NCI-H2029 (cell line): Measurements from ENCODE around the gene CTIF.

Experiments used
- DNase-seq: peaks from one replicate; lab custom pipeline; 2025; lab: John Stamatoyannopoulos, UW

Gene CTIF

DNA sequence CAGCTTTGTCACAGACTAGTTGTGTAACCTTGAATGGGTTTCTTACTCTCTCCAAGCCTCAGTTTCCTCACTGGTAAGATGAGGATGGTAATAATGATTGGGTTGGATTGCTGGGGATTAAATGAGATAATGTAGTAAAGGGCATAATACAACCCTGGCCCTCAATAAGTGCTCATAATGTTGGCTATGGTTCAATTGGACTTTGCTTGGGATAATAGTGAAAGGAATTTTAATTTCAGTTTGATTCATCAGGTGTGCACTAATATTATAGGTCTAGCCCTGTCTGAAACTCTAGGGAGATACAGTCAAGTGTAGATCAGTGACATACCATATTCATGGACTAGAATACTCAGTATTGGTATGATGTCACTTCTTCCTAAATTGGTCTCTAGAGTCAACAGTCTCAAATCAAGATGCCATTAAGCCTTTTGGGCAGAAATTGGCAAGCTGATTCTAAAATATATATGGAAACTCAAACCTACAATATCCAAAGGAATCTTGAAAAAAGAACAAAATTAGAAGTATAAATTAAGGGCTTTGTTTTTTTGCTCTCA is 250.5 kb downstream of the CTIF start:
- no peak for DNase-seq

DNA sequence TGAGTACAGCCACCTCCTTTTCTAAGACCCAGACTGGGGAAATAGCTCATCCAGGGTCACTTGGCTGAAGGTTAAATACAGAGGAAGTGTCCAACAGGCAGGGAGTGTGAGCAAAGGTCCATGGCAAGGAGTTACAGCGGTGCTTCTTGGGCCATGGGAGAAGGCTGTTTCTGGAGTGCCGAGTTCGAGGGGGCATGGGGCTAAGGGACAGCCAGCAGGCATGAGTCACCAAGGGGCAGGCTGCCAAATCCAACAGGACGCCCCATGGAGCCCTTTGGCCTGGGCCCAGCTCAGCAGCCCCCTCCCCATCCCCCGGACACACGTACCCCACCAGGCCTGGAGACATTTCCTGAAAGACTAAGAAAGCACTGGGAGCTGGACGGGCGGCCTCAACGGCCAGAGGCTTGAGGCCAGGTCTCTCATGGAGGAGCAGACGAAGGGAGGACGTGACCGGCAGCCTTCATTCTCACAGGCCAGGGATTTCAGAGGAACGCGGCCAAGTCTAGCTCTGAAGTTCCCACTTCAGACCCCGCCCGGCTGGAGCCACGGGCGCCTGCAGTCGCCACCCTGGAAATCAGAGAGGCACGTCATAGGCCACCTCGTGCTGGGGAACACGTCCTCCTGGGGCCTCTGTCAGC is 251.5 kb downstream of the CTIF start:
- DNase-seq, result no peak

GRCh38 chr18:48790869-48791635 is 252.2 kb downstream of the CTIF start:
- DNase-seq, result no peak

- DNase-seq, result no peak
These were observed 252.8 kb downstream of the CTIF start for GRCh38 chr18:48791636-48792105.

- no peak for DNase-seq
These were observed 253.3 kb downstream of the CTIF start for GRCh38 chr18:48792141-48792540.

- no peak for DNase-seq
These were observed 254.0 kb downstream of the CTIF start for GRCh38 chr18:48792611-48793380.

- no peak for DNase-seq
These were observed 255.6 kb downstream of the CTIF start for GRCh38 chr18:48794251-48794970.

DNA sequence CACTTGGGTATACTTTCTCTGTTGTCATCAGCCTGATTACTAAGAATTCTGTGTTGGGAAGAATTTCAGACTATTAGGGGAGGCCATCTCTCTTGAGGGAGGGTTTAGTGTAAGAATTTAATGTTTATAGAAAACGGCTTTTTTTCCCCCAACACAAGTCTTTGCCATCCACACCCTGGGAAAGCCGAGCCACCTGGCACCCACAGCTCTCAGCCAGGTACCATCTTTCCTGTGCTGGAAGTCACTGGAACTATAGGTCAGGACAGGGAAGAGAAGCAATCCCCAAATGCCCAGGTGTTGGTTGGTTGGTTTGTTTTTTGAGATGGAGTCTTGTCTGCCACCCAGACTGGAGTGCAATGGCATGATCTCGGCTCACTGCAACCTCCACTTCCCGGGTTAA is 256.9 kb downstream of the CTIF start:
- DNase-seq, result no peak

DNA sequence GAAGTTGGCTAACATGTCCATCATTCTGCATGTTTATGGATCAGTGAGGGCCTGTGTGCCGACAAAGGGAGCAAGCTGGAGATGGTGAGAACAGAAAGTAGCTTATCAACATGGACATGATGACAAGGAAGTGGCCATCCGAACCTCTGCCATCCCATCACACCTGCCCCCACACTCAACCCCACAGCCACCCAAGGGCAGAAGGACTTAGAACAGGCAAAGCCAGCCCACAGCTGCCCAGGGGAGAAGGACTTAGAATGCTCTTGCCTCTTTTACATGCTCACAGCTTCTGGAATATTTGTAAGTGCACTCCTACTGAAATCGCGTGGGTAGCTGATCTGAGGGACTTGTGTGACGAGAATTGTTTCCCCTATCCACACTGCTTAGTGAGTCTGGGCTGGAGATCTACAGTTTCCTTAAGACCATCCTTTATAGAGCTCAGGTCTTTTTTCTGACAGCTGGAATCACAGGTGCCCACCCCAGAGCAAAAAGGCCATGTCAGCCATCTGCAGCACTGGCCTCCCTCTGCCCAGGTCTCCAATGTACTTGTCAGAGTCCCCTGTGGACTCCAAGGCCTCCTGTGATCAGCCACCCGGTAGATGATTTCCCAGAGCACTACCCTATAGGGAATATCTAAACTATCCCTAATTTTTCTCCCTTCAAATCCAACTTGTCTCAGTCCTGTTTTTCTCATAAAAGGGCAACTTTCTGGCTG is 257.8 kb downstream of the CTIF start:
- no peak for DNase-seq

DNA sequence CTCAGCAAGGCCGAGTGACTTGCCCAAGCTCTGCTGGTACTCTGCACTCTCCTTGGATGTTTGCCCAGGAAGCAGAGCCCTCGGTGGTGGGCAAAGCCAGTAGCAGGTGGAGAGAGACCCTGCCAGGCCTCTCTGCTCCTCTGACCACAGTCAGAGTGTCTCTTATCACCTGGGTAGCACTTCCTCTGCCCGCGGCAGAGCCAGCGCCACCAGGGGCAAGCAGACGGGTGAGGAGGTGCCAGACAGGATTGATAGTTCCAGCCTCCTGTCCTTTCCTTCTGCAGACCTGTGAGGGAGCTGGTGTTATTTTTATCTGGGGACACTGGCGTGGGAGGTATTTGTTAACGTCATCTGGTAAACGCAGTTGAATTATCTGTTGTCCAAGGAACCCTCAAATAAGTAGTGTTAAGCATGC is 259.0 kb downstream of the CTIF start:
- DNase-seq, result peak; percentile 36

DNA sequence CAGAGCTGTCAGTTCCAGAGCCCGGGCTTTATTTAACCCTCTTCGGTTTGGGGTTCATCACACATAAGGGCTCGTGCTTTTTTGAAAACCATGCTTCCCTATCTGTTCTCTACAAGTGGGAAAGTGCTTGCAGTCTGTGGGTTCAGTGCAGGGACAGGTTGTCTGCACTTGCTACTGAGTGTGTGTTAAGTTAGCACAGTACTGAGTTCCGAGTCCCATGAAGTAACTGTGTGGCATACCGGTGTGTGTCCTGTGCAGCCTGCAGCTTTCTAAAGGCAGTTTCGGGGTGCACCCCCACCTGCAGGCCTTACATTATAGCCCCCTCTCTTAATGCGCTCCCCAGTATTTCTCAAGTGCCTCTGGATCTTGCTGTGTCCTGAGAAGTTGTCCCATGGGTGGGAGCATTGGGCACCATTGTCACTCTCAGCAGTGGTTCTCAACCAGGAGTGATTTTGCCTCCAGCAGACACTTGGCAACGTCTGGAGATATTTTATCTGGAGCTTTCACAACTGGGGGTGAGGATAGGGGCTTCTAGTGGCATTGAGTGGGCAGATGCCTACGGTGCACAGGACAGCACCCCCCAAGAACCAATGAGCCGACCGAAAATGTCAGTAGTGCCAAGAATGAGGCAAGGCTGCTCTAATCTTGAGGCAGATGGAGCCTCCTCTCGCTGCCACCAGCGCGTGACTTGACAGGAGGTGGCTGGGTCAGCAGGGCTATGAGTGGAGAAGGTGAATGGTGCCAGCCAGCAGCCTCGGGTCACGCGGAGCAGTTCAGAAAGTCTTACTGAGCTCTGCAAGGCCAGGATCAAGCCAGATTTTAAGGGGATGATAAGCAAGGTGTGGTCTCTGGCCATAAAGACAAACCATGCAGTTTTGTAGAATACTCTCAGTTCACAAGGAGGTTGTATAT is 259.8 kb downstream of the CTIF start:
- DNase-seq, result no peak

DNA sequence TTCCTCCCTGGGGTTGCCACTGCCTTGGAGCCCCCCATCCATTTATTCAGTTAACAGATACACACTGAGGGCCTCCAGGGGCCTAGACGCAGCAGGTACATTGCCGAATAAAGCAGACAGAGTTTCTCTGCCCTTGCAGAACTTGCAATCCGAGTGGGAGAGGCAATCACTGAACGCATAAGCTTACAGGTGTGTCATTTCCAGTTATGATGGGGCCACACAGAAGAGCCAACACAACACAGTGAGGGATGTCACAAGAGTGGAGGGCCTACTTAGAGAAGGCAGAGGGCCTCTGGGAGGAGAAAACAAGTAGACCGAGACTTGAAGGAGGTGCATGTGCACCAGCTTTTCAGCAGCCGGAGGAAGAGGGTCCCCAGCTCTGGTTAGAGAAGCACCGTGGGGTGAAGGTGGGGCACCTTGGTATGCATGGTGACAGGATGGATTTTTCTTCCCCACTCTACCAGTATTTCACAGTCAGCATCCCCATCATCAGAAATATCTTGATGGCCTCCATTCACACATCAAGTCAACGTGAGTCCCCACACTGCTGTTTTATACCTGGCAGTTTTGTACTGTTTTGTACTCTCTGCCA is 261.0 kb downstream of the CTIF start:
- DNase-seq, result no peak

DNA sequence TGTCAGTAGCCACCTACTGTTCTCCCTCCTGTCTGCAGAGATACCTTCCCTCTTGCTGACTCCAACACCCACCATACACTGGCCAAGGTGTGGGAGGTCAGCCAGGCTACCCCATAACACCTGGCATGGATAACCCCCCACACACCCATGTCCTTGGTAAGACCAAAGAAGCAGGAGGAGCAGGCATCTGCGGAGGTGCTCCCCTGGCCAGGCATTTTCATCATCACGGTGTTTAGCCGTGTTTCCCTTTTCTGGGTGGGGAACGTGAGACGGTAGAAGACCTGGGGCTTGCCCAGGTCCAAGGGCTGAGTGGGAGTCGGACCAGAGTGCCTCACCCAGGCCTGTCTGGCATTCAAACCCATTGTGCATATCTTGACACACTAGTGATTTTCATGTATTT is 261.6 kb downstream of the CTIF start:
- no peak for DNase-seq

DNA sequence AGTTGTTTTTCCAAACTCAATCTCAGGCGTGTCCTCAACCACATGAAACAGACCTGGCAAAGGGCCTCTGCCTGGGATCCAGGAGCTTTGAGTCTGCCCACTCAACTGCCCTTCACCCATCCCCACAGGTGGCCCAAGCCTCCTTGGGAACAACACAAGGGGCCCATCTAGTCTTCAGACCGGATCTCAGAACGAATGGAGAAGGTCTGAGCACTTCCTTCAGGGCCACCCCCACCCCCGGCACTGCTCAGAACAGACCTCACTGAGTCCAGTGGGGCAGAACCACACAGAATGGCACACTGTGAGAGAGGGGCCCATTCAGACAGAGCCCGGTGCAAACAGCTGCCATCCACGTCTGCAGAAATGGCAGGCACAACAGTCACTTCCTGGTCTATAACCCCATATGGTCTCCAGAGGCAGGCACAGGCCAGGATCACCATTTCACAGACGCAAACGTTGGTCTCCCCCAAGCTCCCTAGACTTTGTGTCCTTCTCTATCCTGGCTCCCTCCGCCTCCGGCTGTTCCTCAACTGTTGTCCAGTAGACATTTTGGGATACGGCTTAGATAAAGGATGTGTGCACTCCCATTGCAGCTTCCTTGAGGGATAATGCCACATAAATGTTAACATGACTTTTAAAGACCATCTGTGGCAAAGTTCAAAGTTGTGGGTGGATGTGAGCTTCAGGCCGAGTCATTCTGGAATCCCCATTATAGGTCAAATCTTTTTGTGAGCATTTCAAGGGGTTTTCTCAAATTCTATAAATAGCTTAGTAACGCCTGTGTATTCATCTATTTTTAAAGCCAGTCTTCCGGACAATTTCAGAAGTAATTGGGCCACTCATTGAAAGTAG is 262.3 kb downstream of the CTIF start:
- DNase-seq, result no peak

DNA sequence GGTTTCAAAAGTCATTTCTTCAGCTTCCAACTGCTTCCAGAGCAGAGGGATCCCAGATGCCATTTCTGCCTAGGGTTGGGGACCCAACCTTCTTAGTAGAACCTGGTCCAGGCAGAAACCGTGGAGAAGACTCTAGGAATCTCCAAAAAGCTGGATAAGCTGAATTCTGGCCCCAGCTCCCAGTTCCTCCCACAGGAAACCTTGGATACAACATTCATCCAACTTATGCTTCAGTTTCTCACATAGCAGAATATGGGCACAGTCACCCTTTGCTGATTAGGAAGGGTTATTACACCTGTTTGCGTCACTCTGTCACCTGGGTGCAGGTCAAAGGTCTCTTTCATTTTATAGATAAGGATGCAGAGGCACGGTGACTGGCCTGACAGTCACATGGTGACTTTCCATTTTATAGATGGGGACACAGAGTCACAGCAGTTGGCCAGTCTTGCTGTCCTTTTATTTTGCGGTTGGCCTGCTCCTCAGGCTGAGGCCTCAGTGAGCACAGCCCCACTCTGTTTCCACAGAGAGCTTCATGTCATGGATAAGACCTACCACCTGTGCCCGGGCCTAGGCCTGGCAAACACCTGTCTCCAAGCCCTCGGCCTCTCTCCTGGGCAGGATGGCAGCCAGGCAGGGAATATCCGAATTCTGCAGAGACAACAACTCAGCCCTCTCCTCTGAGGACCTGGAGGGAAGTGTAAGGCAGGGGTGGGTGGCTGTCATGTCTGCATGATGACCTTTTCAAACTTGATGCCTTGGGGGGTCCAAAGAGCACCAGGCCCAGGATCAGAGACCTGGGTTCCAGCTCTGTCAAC is 263.1 kb downstream of the CTIF start:
- DNase-seq, result no peak

DNA sequence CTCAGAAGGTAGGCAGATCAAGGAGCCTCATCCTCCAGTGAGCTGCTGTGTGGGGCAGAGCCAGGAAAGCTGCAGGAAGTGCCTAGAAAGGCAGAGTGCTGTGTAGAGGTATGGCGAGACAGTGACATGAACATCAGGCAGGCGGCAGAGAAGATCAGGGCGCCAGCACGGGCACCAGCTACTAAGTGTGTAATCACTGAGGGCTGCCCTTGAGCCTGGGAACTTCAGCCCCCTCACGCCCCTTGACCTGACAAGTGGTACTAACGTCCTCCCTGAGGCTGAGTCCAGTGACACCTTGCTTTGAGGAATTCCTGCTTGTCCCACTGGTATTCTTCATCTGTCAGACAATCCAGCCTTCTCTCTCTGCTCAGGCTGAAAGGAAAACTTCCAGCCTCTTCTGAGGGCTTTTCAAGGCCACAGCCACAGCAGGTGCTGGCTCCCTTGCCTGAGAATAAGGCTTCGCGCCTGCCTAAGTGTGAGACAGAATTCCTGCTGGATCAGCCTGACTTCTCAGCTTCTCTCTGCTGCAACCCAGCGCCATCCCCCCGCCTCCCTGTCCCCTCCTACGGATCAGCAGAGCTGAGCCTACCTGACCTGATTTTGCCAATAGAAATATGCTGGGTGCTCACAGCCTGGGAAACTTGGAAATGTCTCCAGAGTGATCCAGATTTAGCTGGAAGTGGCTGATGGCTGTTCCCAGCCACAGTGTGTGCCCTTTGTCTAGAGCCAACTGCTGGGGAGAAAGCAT is 263.9 kb downstream of the CTIF start:
- no peak for DNase-seq

DNA sequence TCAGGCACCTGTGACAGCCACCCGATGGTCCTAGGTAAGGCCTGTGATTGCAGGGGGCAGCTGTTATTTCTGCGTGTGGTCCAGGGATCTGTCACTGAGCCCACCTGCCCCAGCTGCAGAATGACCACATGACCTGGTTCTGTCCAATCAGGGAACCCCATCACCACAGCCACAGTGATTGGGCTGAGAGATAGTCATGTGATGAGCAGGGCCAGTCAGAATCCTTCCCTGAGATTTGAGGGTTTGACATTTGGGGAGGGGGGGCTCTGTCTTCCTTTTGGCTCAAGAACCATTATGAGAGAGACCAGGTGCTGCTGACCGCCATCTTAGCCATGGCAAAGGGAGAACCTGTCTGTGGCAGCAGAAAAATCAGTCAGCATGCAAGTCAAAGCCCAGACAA is 264.7 kb downstream of the CTIF start:
- no peak for DNase-seq
